GM23338 (cell line): Measurements from ENCODE around the gene LTV1. TPM values are rescaled to one million over a fixed set of nuclear protein-coding genes. Genes with fewer than 3 reads are reported as not detected.

Experiments used
- ATAC-seq: fragments of 200-7000 bp; cut with Tn5 transposase; 3 replicates; pipeline ENCODE4 v1.9.1; 2020
- DNase-seq: peaks from one replicate; pipeline ENCODE4 v3.0.0-alpha.2; 2015; ENCODE audit warnings: low spot score
- H2AFZ ChIP-seq: fragments of 200-600 bp; sonication (generic); 2 replicates; pipeline ENCODE4 v1.8.0; 2016; ENCODE audit warnings: antibody characterized with exemption, mild to moderate bottlenecking, moderate library complexity
- H3F3A ChIP-seq: fragments of 200-600 bp; sonication (generic); replicated peaks from 2 replicates; pipeline ENCODE4 v1.8.0; 2017; ENCODE audit warnings: antibody characterized with exemption, mixed run types, low read depth
- H3K27ac ChIP-seq: fragments of 200-600 bp; sonication (generic); 2 replicates; pipeline ENCODE4 v1.6.1; 2016; ENCODE audit warnings: low read depth
- H3K27me3 ChIP-seq: fragments of 200-600 bp; sonication (generic); 2 replicates; pipeline ENCODE4 v1.8.0; 2016; ENCODE audit warnings: mild to moderate bottlenecking, mixed run types, moderate library complexity; ENCODE audit not compliant: insufficient read depth
- H3K36me3 ChIP-seq: fragments of 200-600 bp; sonication (generic); 2 replicates; pipeline ENCODE4 v1.8.0; 2016; ENCODE audit warnings: mild to moderate bottlenecking; ENCODE audit not compliant: insufficient read depth
- H3K4me1 ChIP-seq: fragments of 200-600 bp; sonication (generic); 2 replicates; pipeline ENCODE4 v1.8.0; 2016; ENCODE audit warnings: mild to moderate bottlenecking, moderate library complexity; ENCODE audit not compliant: insufficient read depth
- H3K4me2 ChIP-seq: fragments of 200-600 bp; sonication (generic); 2 replicates; pipeline ENCODE4 v1.7.1; 2017; ENCODE audit warnings: mixed run types
- H3K4me3 ChIP-seq: fragments of 200-600 bp; sonication (generic); 2 replicates; pipeline ENCODE4 v1.6.1; 2016; ENCODE audit warnings: mixed run types
- H3K79me2 ChIP-seq: fragments of 200-600 bp; sonication (generic); replicated peaks from 2 replicates; pipeline ENCODE4 v1.8.0; 2017; ENCODE audit warnings: mild to moderate bottlenecking; ENCODE audit not compliant: insufficient read depth
- H3K9me2 ChIP-seq: fragments of 200-600 bp; sonication (generic); 2 replicates; pipeline ENCODE4 v1.8.0; 2017; ENCODE audit not compliant: insufficient read depth
- H4K20me1 ChIP-seq: fragments of 200-600 bp; sonication (generic); replicated peaks from 2 replicates; pipeline ENCODE4 v1.8.0; 2017; ENCODE audit warnings: mild to moderate bottlenecking; ENCODE audit not compliant: insufficient read depth
- H3K27ac Mint-ChIP-seq: 2 replicates; pipeline ENCODE4 v1.8.0; 2020; ENCODE audit warnings: inconsistent platforms, mild to moderate bottlenecking, moderate library complexity, mixed read lengths
- H3K27me3 Mint-ChIP-seq: 3 replicates; pipeline ENCODE4 v1.8.0; 2022; ENCODE audit warnings: low read depth, mild to moderate bottlenecking, moderate library complexity, mixed read lengths, inconsistent platforms; ENCODE audit not compliant: insufficient read depth, poor library complexity
- H3K36me3 Mint-ChIP-seq: 3 replicates; pipeline ENCODE4 v1.8.0; 2021; ENCODE audit warnings: low read depth, mild to moderate bottlenecking, inconsistent platforms, moderate library complexity, mixed read lengths
- H3K4me1 Mint-ChIP-seq: 3 replicates; pipeline ENCODE4 v1.8.0; 2020; ENCODE audit warnings: mild to moderate bottlenecking, inconsistent platforms, mixed read lengths
- H3K4me3 Mint-ChIP-seq: 3 replicates; pipeline ENCODE4 v1.8.0; 2021; ENCODE audit warnings: moderate library complexity, mild to moderate bottlenecking, inconsistent platforms, mixed read lengths
- H3K9me3 Mint-ChIP-seq: 3 replicates; pipeline ENCODE4 v1.8.0; 2020; ENCODE audit warnings: moderate library complexity, mild to moderate bottlenecking, inconsistent platforms, mixed read lengths
- CTCF ChIP-seq, 2 experiments: fragments of 200-600 bp in 1 of 2; sonication (generic) in 1 of 2; conservative IDR thresholded peaks; 2 replicates each; pipeline versions ENCODE4 v1.5.1 to v1.6.1; 2016 to 2017; ENCODE audit warnings: antibody characterized with exemption in 2 of 2, low read depth in 2 of 2, mild to moderate bottlenecking in 2 of 2, moderate library complexity in 1 of 2
- EZH2 ChIP-seq: fragments of 200-600 bp; sonication (generic); IDR thresholded peaks from one replicate; pipeline ENCODE4 v1.8.0; 2017; ENCODE audit warnings: antibody characterized with exemption, mild to moderate bottlenecking, low read depth; ENCODE audit not compliant: unreplicated experiment
- POLR2AphosphoS5 ChIP-seq: IDR thresholded peaks from 2 replicates; pipeline ENCODE4 v1.6.1; 2016; ENCODE audit warnings: antibody characterized with exemption, low read depth
- STAT1 ChIP-seq: IDR thresholded peaks from one replicate; pipeline ENCODE4 v1.6.1; 2016; ENCODE audit warnings: antibody characterized with exemption; ENCODE audit not compliant: unreplicated experiment
- polyA plus RNA-seq: library from polyadenylated mRNA; unstranded; fragments of >200 nt; fragmentation: Nextera tagmentation; extraction: Ambion mirVana; gene quantifications from 2 replicates; pipeline ENCODE4 v1.2.1, GENCODE V29; 2016
- total RNA-seq: library from RNA; depleted of rRNA; stranded (reverse); fragments of >200 nt; shearing (Covaris generic); gene quantifications from 2 replicates; pipeline ENCODE4 v1.2.3, GENCODE V29; 2014
- TF ChIP-seq, protein P1 (sequence below): fragments of 250-450 bp; sonication (Bioruptor Pico); IDR thresholded peaks from 2 replicates; pipeline ENCODE4 v1.5.0; 2020; ENCODE audit warnings: mild to moderate bottlenecking, moderate library complexity

Gene LTV1
- total and polyA plus RNA-seq, 2 experiments from 2014 or later = 36.5 to 72.4 TPM

DNA sequence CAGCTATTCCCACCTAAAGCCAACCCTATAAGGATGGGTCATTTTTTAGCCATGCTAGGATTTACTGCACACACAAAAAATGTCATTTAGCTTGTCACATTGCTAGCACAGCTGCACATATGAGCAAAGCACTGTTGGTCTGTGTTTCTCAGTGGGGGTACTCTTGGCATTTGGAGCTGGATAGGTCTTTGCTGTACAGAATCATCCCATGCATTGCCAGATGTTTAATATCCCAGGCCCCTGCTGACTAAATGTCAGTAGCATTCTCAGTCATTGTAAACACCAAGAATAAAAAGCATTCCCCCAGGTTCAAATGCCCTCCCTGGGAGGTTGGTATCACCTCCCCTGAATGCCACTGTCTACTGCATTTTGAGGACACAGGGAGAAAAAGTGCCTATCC, 14.6 kb upstream of the LTV1 start:
- Histone ChIP-seq H3K27me3 (no peaks in the 10 kb centered on the region), H3K4me2 (no peak overlapping the region), H3K9me2 (no peaks in the 10 kb centered on the region), H2AFZ (no peak overlapping the region), H3K4me3 (no peak overlapping the region), H3K4me1 (peaks cover 9% of the 10 kb centered on the region; the same call in 1 of the 2 replicates), H3K36me3 (no peaks in the 10 kb centered on the region), H4K20me1 (no peaks in the 10 kb centered on the region), H3K27ac (no peak overlapping the region), H3F3A (no peaks in the 10 kb centered on the region), H3K79me2 (no peaks in the 10 kb centered on the region)
- peak overlapping the region; percentile 56; the same call in 1 of the 2 replicates for H3K27ac Mint-ChIP-seq
- H3K9me3 Mint-ChIP-seq = no peaks in the 10 kb centered on the region
- ATAC-seq = no peak
- H3K4me1 Mint-ChIP-seq = peaks cover 20% of the 10 kb centered on the region
- no peak for DNase-seq
- TF ChIP-seq CTCF (conservative IDR thresholded peaks at IDR 0.05; ENCODE audit: low read depth in 2 of 2) = no peak
- TF ChIP-seq EZH2 = no peak
- TF ChIP-seq, protein P1, sequence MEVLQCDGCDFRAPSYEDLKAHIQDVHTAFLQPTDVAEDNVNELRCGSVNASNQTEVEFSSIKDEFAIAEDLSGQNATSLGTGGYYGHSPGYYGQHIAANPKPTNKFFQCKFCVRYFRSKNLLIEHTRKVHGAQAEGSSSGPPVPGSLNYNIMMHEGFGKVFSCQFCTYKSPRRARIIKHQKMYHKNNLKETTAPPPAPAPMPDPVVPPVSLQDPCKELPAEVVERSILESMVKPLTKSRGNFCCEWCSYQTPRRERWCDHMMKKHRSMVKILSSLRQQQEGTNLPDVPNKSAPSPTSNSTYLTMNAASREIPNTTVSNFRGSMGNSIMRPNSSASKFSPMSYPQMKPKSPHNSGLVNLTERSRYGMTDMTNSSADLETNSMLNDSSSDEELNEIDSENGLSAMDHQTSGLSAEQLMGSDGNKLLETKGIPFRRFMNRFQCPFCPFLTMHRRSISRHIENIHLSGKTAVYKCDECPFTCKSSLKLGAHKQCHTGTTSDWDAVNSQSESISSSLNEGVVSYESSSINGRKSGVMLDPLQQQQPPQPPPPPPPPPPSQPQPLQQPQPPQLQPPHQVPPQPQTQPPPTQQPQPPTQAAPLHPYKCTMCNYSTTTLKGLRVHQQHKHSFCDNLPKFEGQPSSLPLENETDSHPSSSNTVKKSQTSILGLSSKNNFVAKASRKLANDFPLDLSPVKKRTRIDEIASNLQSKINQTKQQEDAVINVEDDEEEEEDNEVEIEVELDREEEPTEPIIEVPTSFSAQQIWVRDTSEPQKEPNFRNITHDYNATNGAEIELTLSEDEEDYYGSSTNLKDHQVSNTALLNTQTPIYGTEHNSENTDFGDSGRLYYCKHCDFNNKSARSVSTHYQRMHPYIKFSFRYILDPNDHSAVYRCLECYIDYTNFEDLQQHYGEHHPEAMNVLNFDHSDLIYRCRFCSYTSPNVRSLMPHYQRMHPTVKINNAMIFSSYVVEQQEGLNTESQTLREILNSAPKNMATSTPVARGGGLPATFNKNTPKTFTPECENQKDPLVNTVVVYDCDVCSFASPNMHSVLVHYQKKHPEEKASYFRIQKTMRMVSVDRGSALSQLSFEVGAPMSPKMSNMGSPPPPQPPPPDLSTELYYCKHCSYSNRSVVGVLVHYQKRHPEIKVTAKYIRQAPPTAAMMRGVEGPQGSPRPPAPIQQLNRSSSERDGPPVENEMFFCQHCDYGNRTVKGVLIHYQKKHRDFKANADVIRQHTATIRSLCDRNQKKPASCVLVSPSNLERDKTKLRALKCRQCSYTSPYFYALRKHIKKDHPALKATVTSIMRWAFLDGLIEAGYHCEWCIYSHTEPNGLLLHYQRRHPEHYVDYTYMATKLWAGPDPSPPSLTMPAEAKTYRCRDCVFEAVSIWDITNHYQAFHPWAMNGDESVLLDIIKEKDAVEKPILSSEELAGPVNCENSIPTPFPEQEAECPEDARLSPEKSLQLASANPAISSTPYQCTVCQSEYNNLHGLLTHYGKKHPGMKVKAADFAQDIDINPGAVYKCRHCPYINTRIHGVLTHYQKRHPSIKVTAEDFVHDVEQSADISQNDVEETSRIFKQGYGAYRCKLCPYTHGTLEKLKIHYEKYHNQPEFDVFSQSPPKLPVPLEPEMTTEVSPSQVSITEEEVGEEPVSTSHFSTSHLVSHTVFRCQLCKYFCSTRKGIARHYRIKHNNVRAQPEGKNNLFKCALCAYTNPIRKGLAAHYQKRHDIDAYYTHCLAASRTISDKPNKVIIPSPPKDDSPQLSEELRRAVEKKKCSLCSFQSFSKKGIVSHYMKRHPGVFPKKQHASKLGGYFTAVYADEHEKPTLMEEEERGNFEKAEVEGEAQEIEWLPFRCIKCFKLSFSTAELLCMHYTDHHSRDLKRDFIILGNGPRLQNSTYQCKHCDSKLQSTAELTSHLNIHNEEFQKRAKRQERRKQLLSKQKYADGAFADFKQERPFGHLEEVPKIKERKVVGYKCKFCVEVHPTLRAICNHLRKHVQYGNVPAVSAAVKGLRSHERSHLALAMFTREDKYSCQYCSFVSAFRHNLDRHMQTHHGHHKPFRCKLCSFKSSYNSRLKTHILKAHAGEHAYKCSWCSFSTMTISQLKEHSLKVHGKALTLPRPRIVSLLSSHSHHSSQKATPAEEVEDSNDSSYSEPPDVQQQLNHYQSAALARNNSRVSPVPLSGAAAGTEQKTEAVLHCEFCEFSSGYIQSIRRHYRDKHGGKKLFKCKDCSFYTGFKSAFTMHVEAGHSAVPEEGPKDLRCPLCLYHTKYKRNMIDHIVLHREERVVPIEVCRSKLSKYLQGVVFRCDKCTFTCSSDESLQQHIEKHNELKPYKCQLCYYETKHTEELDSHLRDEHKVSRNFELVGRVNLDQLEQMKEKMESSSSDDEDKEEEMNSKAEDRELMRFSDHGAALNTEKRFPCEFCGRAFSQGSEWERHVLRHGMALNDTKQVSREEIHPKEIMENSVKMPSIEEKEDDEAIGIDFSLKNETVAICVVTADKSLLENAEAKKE (CRISPR knock-in tag) = no peak
- no peak for TF ChIP-seq POLR2AphosphoS5
- TF ChIP-seq STAT1 = no peak
- H3K4me3 Mint-ChIP-seq = no peak overlapping the region
- no peaks in the 10 kb centered on the region for H3K27me3 Mint-ChIP-seq
- H3K36me3 Mint-ChIP-seq = 0 out of 3 replicates have a peak, but pooled peaks cover 3% of the 10 kb centered on the region
